ENCODE measurements around the gene PDE4A.

Gene PDE4A

DNA sequence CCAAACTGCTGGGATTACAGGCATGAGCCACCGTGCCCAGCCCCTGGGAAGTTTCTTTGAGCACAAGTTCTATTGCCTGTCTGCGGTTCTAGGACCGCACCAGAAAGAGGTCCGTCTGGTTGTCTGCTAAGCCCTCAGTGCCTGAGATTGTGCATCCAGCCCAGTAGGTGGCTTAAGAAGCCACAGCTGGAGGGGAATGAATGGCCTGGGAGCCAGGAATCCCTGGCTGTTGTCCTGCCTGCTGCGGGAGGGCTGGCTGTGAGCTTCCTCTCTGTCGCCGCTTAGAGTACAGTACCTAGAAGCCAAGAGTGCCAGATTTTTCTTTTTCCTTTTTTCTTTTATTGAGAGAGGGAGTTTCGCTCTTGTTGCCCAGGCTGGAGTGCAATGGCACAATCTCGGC, 35.8 kb upstream of the PDE4A start:
- Histone ChIP-seq H2AFZ (ENCODE audit: low read depth, low read length, severe bottlenecking) (no peak overlapping the region), H3K9ac (ENCODE audit: low read length) (no peak overlapping the region), H3K79me2 (ENCODE audit: insufficient read depth, low read length) (peaks cover 7% of the 10 kb centered on the region)

DNA sequence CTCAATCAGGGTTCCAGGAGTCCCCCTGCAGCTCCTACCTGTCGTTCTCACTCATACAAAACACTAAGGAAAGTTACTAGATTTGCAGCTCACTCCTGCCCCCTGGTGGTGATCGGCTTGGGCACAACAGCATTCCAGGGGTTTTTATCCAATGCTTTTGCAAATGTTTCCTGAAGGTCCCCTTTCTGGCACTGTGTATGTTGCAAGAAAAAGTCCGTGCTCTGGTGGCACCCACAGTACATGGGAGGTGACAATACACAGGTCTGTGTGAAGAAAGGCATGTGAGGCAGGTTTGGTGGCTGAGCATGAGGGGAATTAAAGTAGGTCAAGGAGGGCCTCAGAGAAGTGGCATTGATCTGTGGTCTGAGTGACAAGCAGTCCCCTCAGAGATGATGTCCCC, 31.4 kb upstream of the PDE4A start:
- Histone ChIP-seq H2AFZ (ENCODE audit: low read depth, low read length, severe bottlenecking) (no peak overlapping the region), H3K36me3 (ENCODE audit: low read length) (no peaks in the 10 kb centered on the region), H3K4me3 (ENCODE audit: insufficient read depth, low read length, poor library complexity, severe bottlenecking) (no peak overlapping the region), H3K27me3 (ENCODE audit: low read length) (no peaks in the 10 kb centered on the region), H3K9me2 (replicated peaks; ENCODE audit: insufficient read depth, low read length) (no peaks in the 10 kb centered on the region), H3K27ac (ENCODE audit: low read depth, low read length) (no peak overlapping the region), H3F3A (ENCODE audit: insufficient read depth) (peaks cover 6% of the 10 kb centered on the region; the same call in 1 of the 2 replicates), H3K9me3 (ENCODE audit: insufficient read depth, low read length) (no peaks in the 10 kb centered on the region), H3K9ac (ENCODE audit: low read length) (no peak overlapping the region), H3K79me2 (ENCODE audit: insufficient read depth, low read length) (no peaks in the 10 kb centered on the region), H3K4me2 (ENCODE audit: low read depth, low read length, poor library complexity, severe bottlenecking) (no peak overlapping the region), H4K20me1 (ENCODE audit: low read depth, low read length) (no peaks in the 10 kb centered on the region)
- TF ChIP-seq EZH2phosphoT487 (conservative IDR thresholded peaks at IDR 0.05; ENCODE audit: low read length), result no peak
- TF ChIP-seq, protein P1, sequence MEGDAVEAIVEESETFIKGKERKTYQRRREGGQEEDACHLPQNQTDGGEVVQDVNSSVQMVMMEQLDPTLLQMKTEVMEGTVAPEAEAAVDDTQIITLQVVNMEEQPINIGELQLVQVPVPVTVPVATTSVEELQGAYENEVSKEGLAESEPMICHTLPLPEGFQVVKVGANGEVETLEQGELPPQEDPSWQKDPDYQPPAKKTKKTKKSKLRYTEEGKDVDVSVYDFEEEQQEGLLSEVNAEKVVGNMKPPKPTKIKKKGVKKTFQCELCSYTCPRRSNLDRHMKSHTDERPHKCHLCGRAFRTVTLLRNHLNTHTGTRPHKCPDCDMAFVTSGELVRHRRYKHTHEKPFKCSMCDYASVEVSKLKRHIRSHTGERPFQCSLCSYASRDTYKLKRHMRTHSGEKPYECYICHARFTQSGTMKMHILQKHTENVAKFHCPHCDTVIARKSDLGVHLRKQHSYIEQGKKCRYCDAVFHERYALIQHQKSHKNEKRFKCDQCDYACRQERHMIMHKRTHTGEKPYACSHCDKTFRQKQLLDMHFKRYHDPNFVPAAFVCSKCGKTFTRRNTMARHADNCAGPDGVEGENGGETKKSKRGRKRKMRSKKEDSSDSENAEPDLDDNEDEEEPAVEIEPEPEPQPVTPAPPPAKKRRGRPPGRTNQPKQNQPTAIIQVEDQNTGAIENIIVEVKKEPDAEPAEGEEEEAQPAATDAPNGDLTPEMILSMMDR (IDR thresholded peaks at IDR 0.05; ENCODE audit: insufficient read depth, low read length, poor library complexity, severe bottlenecking), result peak; percentile 98

More for the DNA sequence above, 35.8 kb upstream of the PDE4A start:
- Histone ChIP-seq H3K4me2 (ENCODE audit: low read depth, low read length, poor library complexity, severe bottlenecking) (no peak overlapping the region), H3K27me3 (ENCODE audit: low read length) (no peaks in the 10 kb centered on the region), H3F3A (ENCODE audit: insufficient read depth) (no peaks in the 10 kb centered on the region), H3K36me3 (ENCODE audit: low read length) (no peaks in the 10 kb centered on the region), H4K20me1 (ENCODE audit: low read depth, low read length) (no peaks in the 10 kb centered on the region), H3K4me3 (ENCODE audit: insufficient read depth, low read length, poor library complexity, severe bottlenecking) (no peak overlapping the region), H3K27ac (ENCODE audit: low read depth, low read length) (no peak overlapping the region), H3K9me2 (replicated peaks; ENCODE audit: insufficient read depth, low read length) (no peaks in the 10 kb centered on the region), H3K9me3 (ENCODE audit: insufficient read depth, low read length) (no peaks in the 10 kb centered on the region)
- no peak for TF ChIP-seq EZH2phosphoT487 (conservative IDR thresholded peaks at IDR 0.05; ENCODE audit: low read length)
- TF ChIP-seq, protein P1 (IDR thresholded peaks at IDR 0.05; ENCODE audit: insufficient read depth, low read length, poor library complexity, severe bottlenecking), result no peak

DNA sequence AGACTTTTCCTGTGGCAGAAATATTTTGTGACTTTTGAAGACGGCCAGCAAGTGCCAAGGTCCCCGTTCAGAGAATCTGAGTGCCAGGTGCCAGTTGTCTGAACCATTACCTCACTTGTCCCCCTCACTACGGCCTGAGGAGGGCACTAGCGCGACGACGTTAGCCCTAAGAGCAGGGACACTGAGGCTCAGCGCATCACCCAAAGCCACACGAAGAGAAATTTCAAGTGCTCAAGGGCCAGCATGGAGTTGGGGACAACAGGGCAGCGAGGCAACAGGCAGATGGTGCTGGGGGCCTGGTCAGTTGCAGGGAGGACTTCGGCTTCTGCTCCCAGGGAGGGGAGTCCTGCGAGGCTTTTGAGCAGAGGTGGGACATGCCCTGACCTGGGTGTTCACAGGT, 30.5 kb upstream of the PDE4A start:
- Histone ChIP-seq H3K79me2 (ENCODE audit: insufficient read depth, low read length) (no peaks in the 10 kb centered on the region), H3K9ac (ENCODE audit: low read length) (no peak overlapping the region), H3K27me3 (ENCODE audit: low read length) (no peaks in the 10 kb centered on the region), H3F3A (ENCODE audit: insufficient read depth) (peaks cover 6% of the 10 kb centered on the region; the same call in 1 of the 2 replicates), H3K27ac (ENCODE audit: low read depth, low read length) (no peak overlapping the region), H3K4me2 (ENCODE audit: low read depth, low read length, poor library complexity, severe bottlenecking) (no peak overlapping the region), H2AFZ (ENCODE audit: low read depth, low read length, severe bottlenecking) (no peak overlapping the region), H3K9me2 (replicated peaks; ENCODE audit: insufficient read depth, low read length) (no peaks in the 10 kb centered on the region), H3K9me3 (ENCODE audit: insufficient read depth, low read length) (no peaks in the 10 kb centered on the region), H3K4me3 (ENCODE audit: insufficient read depth, low read length, poor library complexity, severe bottlenecking) (no peak overlapping the region), H3K36me3 (ENCODE audit: low read length) (no peaks in the 10 kb centered on the region), H4K20me1 (ENCODE audit: low read depth, low read length) (no peaks in the 10 kb centered on the region)
- TF ChIP-seq, protein P1 (IDR thresholded peaks at IDR 0.05; ENCODE audit: insufficient read depth, low read length, poor library complexity, severe bottlenecking), result no peak
- TF ChIP-seq EZH2phosphoT487 (conservative IDR thresholded peaks at IDR 0.05; ENCODE audit: low read length), result no peak
